HG03520 (cell line): ENCODE data around the gene PLEKHH1.
"Not testable (repeated sequence)": the region's sequence is repeated elsewhere in the genome, so short reads cannot be mapped to it uniquely, and the experiment has no call there.

Source experiments
- ATAC-seq: cut with Tn5 transposase; IDR thresholded peaks from one replicate; pipeline ENCODE4 v1.9.1; 2021; ENCODE audit warnings: mild to moderate bottlenecking, moderate library complexity; ENCODE audit not compliant: unreplicated experiment

Gene PLEKHH1

GRCh38 chr14:67620217-67620785, 87.2 kb downstream of the PLEKHH1 start:
- no peak for ATAC-seq

DNA sequence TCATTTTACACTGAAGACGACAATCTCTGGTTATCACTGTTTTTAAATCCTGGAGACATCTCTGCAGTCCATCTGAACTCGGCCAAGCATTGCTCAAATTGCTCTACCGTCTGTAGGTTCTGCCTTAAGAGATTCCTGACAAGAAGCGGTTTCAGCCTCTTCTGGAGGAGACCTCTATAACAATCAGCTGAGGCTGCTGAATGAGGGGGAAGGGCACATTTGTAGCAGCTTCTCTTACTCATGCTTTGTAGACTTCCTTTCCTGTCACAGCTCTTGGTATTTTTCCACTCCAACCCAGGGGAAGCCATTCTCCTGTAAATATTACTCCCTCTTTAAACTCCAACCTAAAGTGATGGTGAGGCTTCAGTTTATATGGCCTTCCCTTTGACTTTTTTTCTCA, 89.6 kb downstream of the PLEKHH1 start:
- no peak for ATAC-seq

DNA sequence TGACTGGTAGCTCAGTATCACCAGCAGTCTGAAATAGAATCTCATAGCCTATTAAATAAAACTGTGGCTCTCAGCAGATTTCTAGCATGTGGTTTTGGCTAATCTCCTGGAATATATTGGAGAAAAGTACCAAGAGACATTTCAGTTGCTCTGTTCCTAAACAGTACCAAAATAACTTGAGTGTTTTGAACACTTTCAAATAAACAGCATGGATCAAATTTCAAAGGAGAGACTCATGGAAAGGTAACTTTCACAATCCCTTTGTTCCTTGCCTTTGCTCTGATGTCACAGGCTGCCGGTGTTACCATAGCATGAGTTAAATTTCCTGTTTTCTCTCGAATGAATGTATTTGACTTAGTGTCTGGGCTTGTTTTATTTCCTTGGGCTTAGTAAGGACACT, 90.0 kb downstream of the PLEKHH1 start:
- no peak for ATAC-seq

GRCh38 chr14:67626131-67626530, 93.0 kb downstream of the PLEKHH1 start:
- ATAC-seq: not testable (repeated sequence)

- ATAC-seq: no peak
Measured at GRCh38 chr14:67627519-67627918, 94.4 kb downstream of the PLEKHH1 start.

DNA sequence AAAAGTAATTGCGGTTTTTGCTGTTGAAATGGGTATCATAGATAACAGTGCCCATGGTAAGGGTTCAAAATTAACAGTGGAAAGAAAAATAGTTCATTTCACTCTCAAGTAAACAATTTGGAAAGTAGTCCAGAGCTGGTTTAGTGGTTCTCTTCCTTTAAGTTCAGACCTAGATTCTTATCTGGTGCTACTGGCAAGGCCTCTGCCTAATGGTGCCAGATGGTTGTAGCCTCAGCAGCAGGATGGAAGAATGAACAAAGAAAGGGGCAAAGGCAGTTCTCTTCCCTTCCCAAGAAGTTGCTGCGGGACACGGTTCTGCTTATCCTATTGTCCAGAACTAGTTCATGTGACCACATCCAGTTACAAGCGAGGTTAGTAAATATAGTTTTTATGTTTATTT, 97.1 kb downstream of the PLEKHH1 start:
- ATAC-seq: no peak

GRCh38 chr14:67630938-67631337, 97.8 kb downstream of the PLEKHH1 start:
- no peak for ATAC-seq

DNA sequence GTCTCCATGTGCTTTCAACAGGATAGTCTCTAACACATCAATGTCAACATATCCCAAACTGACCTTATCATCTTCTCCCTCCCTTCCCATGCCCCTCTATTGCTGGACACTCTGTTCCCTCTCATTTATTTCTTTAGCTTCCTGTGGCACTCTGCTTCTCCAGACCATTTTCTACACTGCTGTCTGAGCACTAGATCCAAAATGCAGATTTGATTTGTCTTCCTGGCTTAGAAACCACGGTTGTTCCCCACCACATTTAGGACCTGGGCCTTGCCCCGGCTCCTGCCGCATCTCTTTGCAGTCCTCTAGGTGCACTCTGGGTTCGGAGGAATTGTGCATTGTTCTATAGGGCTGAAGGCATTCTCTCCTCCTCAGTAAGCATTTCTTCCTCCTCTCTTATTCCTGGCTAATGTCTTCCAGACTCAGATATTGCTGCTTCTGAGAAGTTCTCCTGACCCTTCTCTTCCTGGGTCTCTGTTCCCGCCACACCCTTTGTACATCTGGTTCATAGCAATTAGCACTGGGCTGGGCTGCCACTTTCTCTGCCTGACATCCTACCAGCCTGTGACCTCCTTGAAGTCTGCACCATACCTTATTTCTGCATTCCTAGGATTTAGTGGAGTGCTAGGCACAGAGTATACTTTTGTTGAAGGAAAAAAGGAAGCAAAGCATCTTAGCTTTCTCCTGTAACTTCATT, 100.5 kb downstream of the PLEKHH1 start:
- no peak for ATAC-seq

GRCh38 chr14:67636361-67636919, 103.3 kb downstream of the PLEKHH1 start:
- no peak for ATAC-seq

DNA sequence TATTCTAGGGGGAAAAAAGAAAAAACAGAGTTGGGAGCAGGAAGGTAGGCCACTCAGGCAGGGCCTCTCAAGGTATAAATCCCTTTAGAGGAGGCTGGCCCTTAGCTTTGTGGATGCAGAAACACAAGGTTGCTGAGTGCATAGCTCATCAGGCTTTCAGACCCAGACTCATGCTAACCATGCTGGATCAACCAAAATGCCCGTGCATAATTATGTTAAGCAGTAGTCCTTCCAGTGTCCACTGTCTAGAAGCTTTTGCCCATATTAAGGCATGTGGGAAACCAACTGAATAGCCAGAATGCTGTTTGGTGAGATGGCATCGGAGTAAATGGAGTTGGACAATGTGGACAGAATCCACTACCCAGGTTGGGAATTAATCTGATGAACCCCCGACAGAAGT, 105.6 kb downstream of the PLEKHH1 start:
- no peak for ATAC-seq
